ENCODE results near the gene OR1D2.
"Not testable (repeated sequence)": the region's sequence is repeated elsewhere in the genome, so short reads cannot be mapped to it uniquely, and the experiment has no call there.

Gene OR1D2, protein sequence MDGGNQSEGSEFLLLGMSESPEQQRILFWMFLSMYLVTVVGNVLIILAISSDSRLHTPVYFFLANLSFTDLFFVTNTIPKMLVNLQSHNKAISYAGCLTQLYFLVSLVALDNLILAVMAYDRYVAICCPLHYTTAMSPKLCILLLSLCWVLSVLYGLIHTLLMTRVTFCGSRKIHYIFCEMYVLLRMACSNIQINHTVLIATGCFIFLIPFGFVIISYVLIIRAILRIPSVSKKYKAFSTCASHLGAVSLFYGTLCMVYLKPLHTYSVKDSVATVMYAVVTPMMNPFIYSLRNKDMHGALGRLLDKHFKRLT

DNA sequence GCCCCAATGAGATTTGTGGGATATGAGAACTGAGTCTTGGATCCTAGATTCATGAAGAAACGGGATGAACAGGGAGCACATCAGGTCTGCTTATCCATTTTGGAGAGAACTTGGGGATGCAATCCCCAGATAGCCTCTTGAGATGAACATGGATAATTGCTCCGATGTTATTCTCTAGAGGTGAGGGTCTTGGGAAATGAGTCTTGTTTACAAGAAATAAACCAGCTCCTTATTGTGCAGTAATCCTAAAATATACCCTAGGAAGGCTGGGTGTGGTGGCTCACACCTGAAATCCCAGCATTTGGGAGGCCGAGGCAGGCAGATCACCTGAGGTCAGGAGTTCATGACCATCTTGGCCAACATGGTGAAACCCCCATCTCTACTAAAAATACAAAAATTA, at the start of gene OR1D2:
Gene OR1D2 (minus strand): TSS at position 101 of the 400 bp plus-strand sequence. CDS start 11,426 bp downstream, outside the sequence.
- DNase-seq: no peak

DNA sequence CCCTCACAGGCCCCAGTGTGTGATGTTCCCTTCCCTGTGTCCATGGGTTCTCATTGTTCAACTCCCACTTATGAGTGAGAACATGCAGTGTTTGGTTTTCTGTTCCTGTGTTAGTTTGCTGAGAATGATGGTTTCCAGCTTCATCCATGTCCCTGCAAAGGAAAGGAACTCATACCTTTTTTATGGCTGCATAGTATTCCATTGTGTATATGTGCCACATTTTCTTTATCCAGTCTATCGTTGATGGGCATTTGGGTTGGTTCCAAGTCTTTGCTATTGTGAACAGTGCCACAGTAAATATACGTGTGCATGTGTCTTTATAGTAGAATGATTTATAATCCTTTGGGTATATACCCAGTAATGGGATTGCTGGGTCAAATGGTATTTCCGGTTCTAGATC, 33.3 kb upstream of the OR1D2 start:
- not testable (repeated sequence) for DNase-seq

DNA sequence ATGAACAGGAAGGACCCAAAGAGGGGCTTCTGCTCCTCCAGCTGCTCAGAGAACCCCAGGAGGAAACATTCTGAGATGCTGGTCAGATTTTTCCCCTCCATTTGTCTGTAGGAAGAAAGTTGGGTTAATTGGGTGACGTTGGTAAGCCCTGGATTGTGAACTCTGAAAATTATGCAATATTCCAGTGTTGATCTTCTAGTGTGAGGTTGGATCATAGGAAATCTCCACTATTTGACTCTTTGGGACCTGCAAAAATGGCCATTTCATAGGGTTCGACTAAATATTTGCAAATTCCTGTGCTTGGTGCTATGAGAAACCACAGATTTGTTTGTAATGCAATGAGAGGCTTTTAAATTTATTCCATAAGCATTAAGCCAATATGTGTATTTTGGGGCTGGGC, 23.2 kb upstream of the OR1D2 start, which contains the start of gene OR1G1:
Gene OR1G1 (minus strand): TSS at position 101 of the 400 bp plus-strand sequence. CDS start 0 bp downstream, at position 101.
- DNase-seq: no peak

DNA sequence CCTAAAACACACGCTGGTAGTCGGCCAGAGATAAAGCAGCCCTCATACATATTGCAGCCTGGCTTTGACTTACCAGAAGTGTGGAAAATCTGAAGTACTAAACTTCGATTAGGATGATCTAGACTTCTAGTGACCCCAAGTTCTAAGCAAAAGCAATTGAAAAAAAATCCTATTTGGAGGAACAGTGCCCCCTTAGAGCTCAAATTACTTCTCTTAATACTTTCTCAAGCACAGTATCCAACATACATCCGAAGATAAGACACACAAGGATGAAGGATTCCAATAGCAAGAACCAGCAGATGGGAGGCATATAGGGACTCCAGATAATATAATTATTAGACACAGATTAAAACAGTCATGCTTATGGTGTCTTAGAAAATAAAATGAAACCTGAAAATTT, 30.4 kb downstream of the OR1D2 start:
- DNase-seq: not testable (repeated sequence)

DNA sequence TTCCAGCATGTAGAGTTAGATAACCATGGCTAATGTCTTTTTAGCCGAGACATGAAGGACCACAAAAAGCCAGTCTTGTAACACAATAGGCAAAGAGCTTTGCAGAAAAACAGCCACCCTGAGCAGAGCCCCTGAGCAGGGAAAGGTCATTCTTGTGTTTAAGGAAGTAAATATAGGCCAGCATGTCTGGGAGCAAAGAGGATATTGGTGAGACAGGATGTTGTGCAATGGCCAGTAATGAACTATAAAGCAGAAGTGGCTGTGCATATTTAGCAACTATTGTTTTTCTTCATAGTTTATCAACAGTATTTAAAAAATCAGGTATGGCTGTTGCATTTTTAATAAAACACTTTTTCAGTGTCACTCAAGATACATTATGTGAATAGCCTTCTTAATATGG, 39.0 kb downstream of the OR1D2 start:
- not testable (repeated sequence) for DNase-seq

DNA sequence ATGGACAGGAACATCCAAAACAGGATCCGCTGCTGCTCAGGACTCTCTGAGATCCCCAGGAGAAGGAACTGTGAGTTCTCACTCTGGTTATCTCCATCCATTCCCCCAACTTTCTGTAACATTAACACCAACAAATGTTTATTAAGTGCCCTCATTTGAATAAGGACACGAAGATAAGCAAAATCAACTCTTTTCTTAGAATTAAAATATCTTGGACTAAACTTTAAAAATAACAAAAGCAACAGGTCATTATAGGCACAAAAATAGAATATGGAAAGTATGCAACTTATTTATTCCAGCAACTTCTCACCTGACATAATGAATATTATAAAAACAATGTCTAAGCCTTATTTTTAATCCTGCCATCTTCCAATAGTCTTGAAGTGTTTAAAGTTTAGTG, 40.7 kb downstream of the OR1D2 start, which contains the start of gene OR1D5:
Gene OR1D5 (minus strand): TSS at position 101 of the 400 bp plus-strand sequence. CDS start 0 bp downstream, at position 101.
- DNase-seq: not testable (repeated sequence)

DNA sequence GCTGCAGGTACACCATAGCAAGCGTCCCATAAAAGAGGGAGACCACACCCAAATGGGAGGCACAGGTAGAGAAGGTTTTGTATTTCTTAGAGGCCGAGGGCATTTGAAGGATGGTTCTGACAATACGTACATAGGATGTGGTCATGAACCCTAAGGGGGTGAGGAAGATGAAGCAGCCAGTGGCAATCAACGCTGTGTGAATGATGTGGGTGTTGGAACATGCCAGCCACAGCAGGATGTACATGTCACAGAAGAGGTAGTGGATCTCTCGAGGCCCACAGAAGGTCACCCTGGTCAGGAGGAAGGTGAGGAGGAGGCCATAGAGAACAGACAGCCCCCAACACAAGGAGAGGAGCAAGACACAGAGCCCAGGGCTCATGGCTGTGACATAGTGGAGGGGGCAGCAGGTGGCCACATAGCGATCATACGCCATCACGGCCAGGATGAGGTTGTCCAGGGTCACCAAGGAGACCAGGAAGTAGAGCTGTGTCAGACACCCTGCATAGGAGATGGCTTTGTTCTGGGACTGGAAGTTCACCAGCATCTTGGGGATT, 41.3 kb downstream of the OR1D2 start:
- DNase-seq: not testable (repeated sequence)

DNA sequence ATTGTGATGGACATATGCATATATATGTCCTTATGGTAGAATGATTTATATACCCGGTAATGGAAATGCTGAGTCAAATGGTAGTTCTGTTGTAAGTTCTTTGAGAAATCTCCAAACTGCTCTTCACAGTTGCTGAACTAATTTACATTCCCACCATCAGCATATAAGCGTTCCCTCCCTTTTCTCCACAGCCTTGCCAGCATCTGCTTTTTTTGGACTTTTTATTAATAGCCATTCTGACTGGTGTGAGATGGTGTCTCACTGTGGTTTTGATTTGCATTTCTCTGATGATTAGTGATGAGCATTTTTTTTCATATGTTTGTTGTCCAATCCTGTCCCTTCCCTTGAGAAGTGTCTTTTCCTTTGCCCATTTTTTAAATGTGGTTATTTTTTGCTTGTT, 49.4 kb downstream of the OR1D2 start:
- not testable (repeated sequence) for DNase-seq

DNA sequence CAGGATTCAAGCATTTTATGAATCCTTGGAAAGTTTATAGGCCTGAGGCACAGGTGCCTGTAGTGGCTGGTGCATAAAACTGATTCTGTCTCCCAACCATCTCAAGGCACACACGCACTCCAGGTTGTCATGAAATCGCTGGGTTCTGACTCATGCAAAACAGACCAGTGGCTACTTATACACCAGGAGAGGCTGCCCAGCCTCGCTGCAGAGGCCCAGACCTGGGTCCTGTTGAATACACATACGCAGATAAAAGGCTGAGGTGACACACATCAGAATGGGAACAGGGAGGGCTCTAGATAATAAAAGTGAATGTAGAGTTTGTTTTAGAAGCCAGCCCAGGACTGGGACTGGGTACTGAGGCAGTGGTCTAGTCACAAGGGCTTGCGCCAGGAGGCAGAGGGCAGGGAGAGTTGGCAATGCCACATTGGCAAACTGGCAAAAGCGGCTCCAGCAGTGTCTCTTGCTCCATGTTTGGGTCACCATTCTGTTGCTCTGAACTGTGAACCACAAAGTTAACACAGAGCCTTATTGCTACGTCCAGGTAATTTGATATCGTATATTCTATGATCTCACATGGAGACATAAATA, 54.4 kb downstream of the OR1D2 start:
- DNase-seq: no peak

DNA sequence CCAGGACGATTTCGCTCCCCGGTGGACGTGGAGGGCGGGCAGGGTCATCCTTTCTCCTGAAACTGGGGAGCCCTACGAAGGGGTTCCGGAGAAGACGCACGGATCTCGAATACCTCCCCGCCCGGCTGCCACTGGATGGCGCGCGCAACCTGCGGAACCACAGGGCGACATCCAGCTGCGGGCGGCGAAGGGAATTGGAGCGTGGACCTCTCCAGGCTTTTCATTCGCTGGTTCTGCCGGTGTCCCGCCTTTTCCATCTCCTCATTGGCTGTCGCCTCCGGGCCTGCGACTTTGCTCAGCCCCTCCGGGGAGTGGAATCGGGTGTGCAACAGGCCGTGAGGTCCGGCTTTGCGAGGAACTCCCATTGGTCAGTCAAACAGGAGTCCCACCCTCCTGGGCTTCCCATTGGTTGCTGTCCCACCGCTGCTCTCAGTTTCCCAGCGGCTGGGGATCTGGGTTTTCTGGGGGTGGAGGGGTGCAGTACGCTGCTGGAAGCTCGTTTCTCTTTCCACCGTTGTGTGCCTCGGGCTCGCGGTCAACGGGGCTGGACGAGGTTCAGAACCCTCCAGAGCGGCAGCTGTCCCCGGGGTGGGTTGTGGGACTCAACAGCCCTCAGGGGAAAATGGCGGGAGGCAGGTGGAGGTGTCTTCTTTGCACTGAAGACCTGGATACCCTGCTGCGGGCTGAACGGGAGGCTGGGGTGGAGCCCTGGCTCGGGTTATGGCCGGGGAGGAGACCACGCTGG, 55.3 kb downstream of the OR1D2 start:
- peak; percentile 92 for DNase-seq

DNA sequence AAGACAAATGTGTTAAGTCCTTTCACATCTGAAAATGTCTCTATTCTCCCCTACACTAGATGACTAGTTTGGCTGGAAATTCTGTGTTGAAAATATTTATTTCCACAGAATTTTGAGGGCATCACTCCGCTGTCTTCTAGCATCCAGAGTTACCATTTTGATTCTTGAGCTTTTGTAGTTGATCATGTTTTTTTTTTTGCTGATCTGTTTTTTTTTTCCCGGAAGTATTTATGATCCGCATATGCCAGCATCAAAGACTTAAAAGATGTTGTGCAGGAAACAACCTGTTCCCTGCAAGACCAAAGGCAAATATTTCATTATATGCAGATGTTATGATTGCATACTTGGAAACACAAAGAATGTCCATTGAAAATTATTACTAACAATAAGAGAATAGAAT, 57.5 kb downstream of the OR1D2 start:
- DNase-seq: no peak

DNA sequence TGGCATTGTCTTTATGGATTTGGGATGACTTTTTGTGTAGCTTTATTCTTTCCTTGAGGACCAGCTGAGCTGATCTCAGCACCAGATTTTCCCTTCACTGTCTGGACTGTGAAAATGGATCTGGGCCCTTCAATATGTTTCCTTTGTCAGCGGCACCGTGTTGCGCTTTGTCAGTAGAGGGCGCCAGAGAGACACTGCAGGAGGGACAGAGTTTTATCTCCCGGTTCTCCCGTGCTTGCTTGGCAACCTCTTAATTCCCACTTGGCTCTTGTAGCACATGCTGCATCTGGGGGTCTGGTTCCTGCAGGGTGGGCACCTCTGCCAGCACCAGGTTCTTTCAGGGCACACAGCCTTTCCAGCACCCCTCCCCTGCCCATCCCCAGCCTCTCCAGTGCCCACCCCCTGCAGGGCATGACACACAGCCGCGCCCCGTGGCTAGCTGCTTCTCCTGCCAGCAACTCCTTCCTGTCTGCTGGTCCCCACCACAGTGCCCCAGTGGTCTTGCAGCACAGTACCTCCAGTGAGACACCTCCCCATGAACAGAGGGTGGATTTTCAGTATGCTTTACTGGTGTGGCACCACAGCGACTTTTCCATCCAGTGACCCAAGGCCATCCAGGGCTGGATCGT, 60.4 kb downstream of the OR1D2 start:
- no peak for DNase-seq

DNA sequence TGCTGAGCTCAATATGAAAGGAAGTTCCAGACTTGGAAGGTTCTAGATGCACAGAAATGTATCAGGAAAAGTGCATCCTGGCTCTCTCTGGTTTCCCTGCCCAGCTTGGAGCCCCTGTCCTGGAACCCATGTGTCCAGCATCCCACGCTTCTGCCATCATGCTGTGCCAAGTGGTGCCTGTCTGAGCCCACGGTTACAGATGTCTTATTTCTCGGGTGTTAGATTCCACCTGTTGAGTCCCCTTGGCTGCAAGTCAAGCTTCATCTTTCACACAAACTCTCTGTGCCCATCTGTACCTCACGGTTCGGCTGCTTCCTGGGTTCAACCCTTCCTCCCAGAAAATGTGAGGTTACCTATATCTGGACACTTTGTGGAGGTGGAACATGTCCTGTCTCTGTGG, 63.3 kb downstream of the OR1D2 start:
- no peak for DNase-seq

DNA sequence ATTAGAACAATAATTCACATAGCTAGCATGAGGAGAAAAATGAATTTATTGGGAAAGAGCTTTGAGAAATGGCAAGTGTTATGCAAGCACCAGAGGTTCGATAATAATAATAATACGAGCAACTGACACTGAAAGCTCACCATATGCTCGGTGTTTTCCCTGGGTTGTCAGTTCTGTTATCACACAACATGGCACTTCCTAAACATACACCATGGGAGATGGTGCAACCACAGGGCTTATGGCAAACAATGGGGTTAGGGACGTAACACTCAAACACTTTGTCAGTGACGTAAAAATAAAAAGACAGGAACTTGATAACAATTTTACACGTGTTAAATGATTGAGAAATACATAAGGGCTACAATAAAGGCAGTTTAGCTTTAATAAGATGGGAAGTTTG, 64.5 kb downstream of the OR1D2 start:
- no peak for DNase-seq

DNA sequence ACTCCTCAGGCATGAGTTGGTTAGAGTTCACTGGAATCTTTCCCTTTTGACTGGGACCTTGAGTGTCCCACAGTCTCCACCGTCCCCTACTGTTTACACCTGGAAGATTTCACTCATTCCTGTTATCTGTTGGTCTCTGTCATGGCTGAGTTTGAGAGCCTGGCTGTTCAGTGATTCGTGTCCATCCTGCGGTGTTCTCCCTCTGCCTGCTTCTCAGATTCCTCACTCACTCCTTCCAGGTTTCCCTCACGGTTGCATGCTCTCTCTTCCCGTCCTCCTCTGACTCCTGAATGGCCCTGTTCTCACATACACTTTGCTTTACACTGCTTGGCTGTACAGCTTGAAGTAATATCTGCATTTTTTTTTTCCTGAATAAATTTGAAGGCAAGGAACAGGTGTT, 65.3 kb downstream of the OR1D2 start:
- no peak for DNase-seq
